Colonic mucosa (tissue), 4 donors: ENCODE results near the gene EMC8. TPM values are rescaled to one million over a fixed set of nuclear protein-coding genes. Genes with fewer than 3 reads are reported as not detected.

Experiments
- DNase-seq: peaks from one replicate; pipeline ENCODE4 v3.0.0-alpha.2; 2020
- H3K27ac ChIP-seq: fragments of 200-600 bp; one replicate; pipeline ENCODE4 v1.8.0; 2021
- H3K27me3 ChIP-seq: fragments of 200-600 bp; one replicate; pipeline ENCODE4 v1.8.0; 2021
- H3K36me3 ChIP-seq: fragments of 200-600 bp; one replicate; pipeline ENCODE4 v1.8.0; 2021
- H3K4me1 ChIP-seq: fragments of 200-600 bp; one replicate; pipeline ENCODE4 v1.8.0; 2021; ENCODE audit warnings: mild to moderate bottlenecking
- H3K4me3 ChIP-seq: fragments of 200-600 bp; one replicate; pipeline ENCODE4 v1.8.0; 2021
- H3K9ac ChIP-seq, 2 donors: one replicate each; pipeline ENCODE4 v1.7.0; 2013; ENCODE audit warnings: control low read depth in 2 of 2, low read depth in 2 of 2, low read length in 2 of 2
- H3K9me3 ChIP-seq: fragments of 200-600 bp; one replicate; pipeline ENCODE4 v1.8.0; 2021
- CTCF ChIP-seq: fragments of 200-600 bp; IDR thresholded peaks from one replicate; pipeline ENCODE4 v1.8.0; 2022; ENCODE audit warnings: antibody characterized with exemption, mild to moderate bottlenecking
- intact Hi-C: fragments of 100-400 bp; cut with DNase I; formaldehyde crosslinking; loops from one replicate; pipeline ENCODE4 v1.14.1; 2022
- total RNA-seq, 2 donors: library from RNA; stranded (reverse); fragmentation: NEBNext Ultra II Directional in 1 of 2; extraction: Animal tissue kit (Norgen Biotek cat#: 25700) in 1 of 2; gene quantifications; one replicate each; pipeline ENCODE4 v1.2.1, GENCODE V29; 2021
- donor health status: healthy.
- donor health status: DM: no; HTN: no; CAD: no.
- donor health status: DM: no; HTN: no; CAD: no.

Gene EMC8
- total RNA-seq, 2 donors from 2014 or later, result 30.6 to 49.8 TPM

GRCh38 chr16:85842435-85842834 is 43.1 kb upstream of the EMC8 start:
- H3K27ac ChIP-seq, result no peak overlapping the region
- no peak for TF ChIP-seq CTCF
- no peaks in the 10 kb centered on the region for H3K9me3 ChIP-seq
- peaks cover 10% of the 10 kb centered on the region for H3K4me1 ChIP-seq
- H3K36me3 ChIP-seq, result no peaks in the 10 kb centered on the region
- intact Hi-C loops, result no loop called here
- H3K4me3 ChIP-seq, result no peak overlapping the region
- DNase-seq, result no peak
- no peak overlapping the region for H3K9ac ChIP-seq
- H3K27me3 ChIP-seq, result no peaks in the 10 kb centered on the region

- Histone ChIP-seq H3K27ac (no peak overlapping the region), H3K4me3 (no peak overlapping the region), H3K27me3 (no peaks in the 10 kb centered on the region), H3K4me1 (peaks cover 10% of the 10 kb centered on the region), H3K36me3 (no peaks in the 10 kb centered on the region), H3K9ac (no peak overlapping the region), H3K9me3 (no peaks in the 10 kb centered on the region)
- intact Hi-C loops, result no loop called here
- no peak for DNase-seq
- no peak for TF ChIP-seq CTCF
These were observed 41.5 kb upstream of the EMC8 start for GRCh38 chr16:85840801-85841200.

GRCh38 chr16:85840395-85840794 is 41.1 kb upstream of the EMC8 start:
- no peak overlapping the region for H3K4me3 ChIP-seq
- H3K27me3 ChIP-seq, result no peaks in the 10 kb centered on the region
- H3K9me3 ChIP-seq, result no peaks in the 10 kb centered on the region
- intact Hi-C loops, result no loop called here
- no peak overlapping the region for H3K27ac ChIP-seq
- H3K4me1 ChIP-seq, result peaks cover 9% of the 10 kb centered on the region
- H3K36me3 ChIP-seq, result no peaks in the 10 kb centered on the region
- no peak overlapping the region for H3K9ac ChIP-seq
- no peak for TF ChIP-seq CTCF
- DNase-seq, result no peak

- no peak for DNase-seq
- no peak for TF ChIP-seq CTCF
- H3K4me3 ChIP-seq, result no peak overlapping the region
- intact Hi-C loops, result no loop called here
- H3K9me3 ChIP-seq, result no peaks in the 10 kb centered on the region
- no peaks in the 10 kb centered on the region for H3K36me3 ChIP-seq
- H3K9ac ChIP-seq, result no peak overlapping the region
- no peaks in the 10 kb centered on the region for H3K27me3 ChIP-seq
- H3K4me1 ChIP-seq, result peaks cover 3% of the 10 kb centered on the region
- H3K27ac ChIP-seq, result no peak overlapping the region
These were observed 40.4 kb upstream of the EMC8 start for GRCh38 chr16:85839681-85840240.

- Histone ChIP-seq H3K4me3 (no peak overlapping the region), H3K9ac (no peak overlapping the region), H3K4me1 (no peaks in the 10 kb centered on the region), H3K27me3 (no peaks in the 10 kb centered on the region), H3K27ac (no peak overlapping the region), H3K9me3 (no peaks in the 10 kb centered on the region), H3K36me3 (no peaks in the 10 kb centered on the region)
- no peak for TF ChIP-seq CTCF
- intact Hi-C loops, result no loop called here
- no peak for DNase-seq
These were observed 39.7 kb upstream of the EMC8 start for GRCh38 chr16:85838876-85839585.
